Jurkat, Clone E6-1 (cell line): ENCODE measurements around the gene HECW1.
"Not testable (repeated sequence)": the region's sequence is repeated elsewhere in the genome, so short reads cannot be mapped to it uniquely, and the experiment has no call there.

Source experiments
- DNase-seq: peaks from one replicate; pipeline ENCODE4 v3.0.0-alpha.2; 2011; ENCODE audit warnings: low read depth, low spot score
- H3K4me3 ChIP-seq: 2 replicates; pipeline ENCODE4 v1.5.1; 2011; ENCODE audit warnings: mild to moderate bottlenecking, low read length, control low read depth, moderate library complexity

Gene HECW1

DNA sequence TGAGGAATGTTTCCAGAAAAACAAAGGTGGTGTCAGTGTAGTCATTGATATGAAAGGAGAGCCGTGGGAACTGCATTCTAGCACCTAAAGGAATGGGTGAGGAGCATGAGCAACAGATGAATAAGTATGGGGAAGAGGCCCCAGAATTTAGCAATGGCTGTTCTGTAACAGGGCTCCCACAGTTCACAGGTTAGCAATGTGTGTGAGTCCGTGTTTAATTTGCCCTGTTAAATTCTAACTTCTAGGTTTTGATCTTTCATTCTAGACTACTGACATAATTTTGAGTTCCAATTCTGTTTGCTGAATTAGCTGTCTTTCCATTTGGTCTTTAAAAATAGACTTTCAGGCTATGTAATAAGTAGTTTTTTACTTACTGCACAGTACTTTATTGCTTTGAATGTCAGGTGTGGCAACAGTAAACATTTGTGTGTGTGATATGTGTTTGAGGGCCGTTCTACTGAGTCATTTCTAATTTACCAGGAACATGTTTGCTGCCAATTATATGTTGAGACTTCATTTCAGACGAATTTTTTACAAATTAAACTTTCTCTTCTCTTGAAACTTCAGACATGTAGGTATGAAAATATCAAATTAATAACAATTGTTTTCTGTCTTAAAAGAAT is 479.2 kb downstream of the HECW1 start:
- no peak overlapping the region for H3K4me3 ChIP-seq
- DNase-seq: no peak

DNA sequence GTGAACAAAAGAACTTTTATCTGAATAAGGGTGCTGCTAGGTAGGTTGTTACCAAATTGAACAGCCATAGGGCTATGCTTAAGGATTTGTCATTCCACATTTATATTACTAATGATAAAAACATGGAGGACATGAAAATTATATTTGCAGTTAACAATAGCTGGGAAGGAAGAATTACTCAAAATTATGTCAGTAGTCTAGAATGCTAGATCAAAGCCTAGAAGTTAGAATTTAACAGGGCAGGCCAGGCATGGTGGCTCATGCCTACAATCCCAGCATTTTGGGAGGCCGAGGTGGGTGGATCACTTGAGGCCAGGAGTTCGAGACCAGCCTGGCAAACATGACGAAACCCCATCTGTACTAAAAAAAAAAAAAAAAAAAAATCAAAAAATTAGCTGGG is 479.9 kb downstream of the HECW1 start:
- DNase-seq: no peak
- no peak overlapping the region for H3K4me3 ChIP-seq

DNA sequence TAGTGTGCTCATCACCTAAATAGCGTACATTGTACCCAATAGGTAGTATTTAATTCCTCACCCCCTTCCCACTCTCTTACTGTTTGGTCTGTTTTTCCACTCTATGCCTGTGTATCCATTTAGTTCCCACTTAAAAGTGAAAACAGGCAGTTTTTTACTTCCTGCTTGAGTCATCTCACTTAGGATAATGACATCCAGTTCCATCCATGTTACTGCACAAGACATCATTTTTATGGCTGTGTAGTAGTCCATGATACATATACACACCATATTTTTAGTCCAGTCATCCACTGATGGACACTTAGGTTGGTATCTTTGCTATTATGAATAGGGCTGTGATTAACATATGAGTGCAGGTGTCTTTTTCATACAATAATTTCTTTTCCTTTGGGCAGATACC is 480.6 kb downstream of the HECW1 start:
- DNase-seq: no peak
- H3K4me3 ChIP-seq: no peak overlapping the region

DNA sequence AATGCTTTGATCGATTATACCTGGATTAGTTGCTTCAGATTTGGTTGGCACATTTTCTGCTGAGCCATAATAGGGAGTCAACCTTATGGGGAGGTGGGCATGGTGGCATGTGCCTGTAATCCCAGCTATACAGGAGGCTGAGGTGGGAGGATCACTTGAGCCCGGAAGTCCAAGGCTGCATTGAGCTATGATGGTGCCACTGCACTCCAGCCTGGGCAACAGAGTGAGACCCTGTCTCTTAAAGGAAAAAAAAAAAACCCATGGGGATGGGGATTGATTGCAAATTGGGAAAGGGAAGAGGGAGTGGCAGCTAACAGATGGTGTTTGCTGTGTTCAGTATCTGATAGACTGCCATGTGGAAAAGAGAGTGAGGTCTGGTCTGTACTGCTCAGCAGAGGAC is 481.6 kb downstream of the HECW1 start:
- no peak overlapping the region for H3K4me3 ChIP-seq
- no peak for DNase-seq

- not testable (repeated sequence) for DNase-seq, H3K4me3 ChIP-seq
Measured at GRCh38 chr7:43596426-43596825, 484.0 kb downstream of the HECW1 start.

GRCh38 chr7:43600056-43600455 is 487.6 kb downstream of the HECW1 start:
- H3K4me3 ChIP-seq: no peak overlapping the region
- no peak for DNase-seq

- H3K4me3 ChIP-seq: no peak overlapping the region
- no peak for DNase-seq
Measured at GRCh38 chr7:43602256-43602655, 489.8 kb downstream of the HECW1 start.

DNA sequence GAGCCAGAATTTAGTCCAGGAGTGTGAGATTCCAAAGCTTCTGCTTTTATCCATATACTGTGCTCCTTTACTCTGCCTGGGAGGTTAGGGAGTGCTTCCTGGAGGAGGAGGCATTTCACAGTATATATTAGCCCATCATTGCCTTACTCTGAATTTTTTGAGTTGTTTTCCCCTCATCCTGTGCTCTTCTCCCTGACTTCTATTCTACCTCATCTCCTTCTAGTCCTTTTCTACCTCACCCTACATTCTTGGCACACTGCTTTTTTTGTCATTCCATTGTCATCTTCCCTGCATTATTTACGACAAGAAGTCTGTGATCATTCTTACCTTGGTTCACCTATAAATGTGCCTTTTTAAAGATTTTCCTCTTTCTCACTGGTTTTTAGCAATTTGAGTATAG is 491.8 kb downstream of the HECW1 start:
- no peak for DNase-seq
- H3K4me3 ChIP-seq: no peak overlapping the region

GRCh38 chr7:43609097-43609496 is 496.6 kb downstream of the HECW1 start:
- no peak for DNase-seq
- no peak overlapping the region for H3K4me3 ChIP-seq

GRCh38 chr7:43612128-43612527 is 499.7 kb downstream of the HECW1 start:
- H3K4me3 ChIP-seq: no peak overlapping the region
- no peak for DNase-seq

DNA sequence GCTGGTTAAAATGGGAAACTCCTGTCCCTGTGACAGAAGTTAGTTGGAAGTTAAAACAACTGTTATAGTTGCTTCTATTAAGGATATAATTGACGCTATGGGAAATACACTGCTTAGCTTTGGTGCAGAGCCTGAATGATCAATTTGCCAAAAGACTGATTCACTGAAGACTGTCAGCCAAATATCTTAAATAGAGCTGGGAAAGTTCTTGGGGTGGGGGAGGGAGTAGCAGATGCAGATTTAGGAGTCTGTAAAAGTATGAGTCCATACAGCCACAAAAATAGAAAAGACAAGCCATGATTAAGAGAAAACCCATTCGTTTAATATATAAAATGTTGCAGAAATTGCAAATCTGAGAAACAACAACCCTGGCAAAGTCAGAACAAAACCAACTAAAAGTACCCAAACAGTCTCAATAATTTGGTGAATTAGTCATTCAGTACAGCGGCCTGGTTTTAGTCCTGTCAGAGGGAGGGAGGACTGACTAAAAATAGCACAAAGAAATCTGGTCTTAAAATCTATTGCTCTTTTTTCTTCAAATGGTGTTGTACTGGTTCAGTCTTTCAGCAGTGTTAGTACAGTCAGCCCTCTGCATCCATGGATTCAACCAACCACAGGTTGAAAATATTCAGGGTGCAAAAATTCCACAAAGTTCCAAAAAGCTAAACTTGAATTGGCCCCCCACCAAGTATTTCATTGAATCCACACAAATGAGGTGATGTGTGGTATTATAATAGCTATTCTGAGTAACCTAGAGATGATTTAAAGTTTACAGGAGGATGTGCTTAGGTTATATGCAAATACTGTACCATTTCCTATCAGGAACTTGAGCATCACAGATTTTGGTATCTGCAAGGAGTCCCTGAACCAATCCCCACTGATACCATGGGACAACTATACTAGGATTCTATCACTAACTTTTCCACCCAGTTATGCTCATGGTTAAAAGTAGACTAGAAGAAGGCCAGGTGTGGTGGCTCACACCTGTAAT is 500.4 kb downstream of the HECW1 start:
- DNase-seq: no peak
- no peak overlapping the region for H3K4me3 ChIP-seq
